HL-60 (cell line): ENCODE measurements around the gene PTGES3.

Experiments
- DNase-seq, 2 experiments: peaks; one replicate each; pipeline ENCODE4 v3.0.0-alpha.2; 2010 to 2020; ENCODE audit warnings: low read depth in 1 of 2, low spot score in 1 of 2
- H3K27ac ChIP-seq: fragments of 250-450 bp; sonication (Bioruptor Pico); replicated peaks from 2 replicates; pipeline ENCODE4 v1.5.1; 2020; ENCODE audit warnings: mild to moderate bottlenecking, moderate library complexity
- H3K27me3 ChIP-seq: fragments of 250-450 bp; sonication (Bioruptor Pico); 2 replicates; pipeline ENCODE4 v1.5.1; 2021; ENCODE audit warnings: mild to moderate bottlenecking, moderate library complexity; ENCODE audit not compliant: insufficient read depth, poor library complexity, severe bottlenecking
- H3K4me3 ChIP-seq: replicated peaks from 2 replicates; pipeline ENCODE4 v1.5.1; 2011; ENCODE audit warnings: mild to moderate bottlenecking, control low read depth, low read length; ENCODE audit not compliant: insufficient read depth
- GABPA ChIP-seq: IDR thresholded peaks from 2 replicates; pipeline ENCODE4 v1.6.1; 2012; ENCODE audit warnings: low read depth
- POLR2AphosphoS5 ChIP-seq: IDR thresholded peaks from 2 replicates; pipeline ENCODE4 v1.6.1; 2012; ENCODE audit warnings: low read depth
- SPI1 ChIP-seq: IDR thresholded peaks from 2 replicates; pipeline ENCODE4 v1.6.1; 2012; ENCODE audit warnings: low read depth, mild to moderate bottlenecking, borderline replicate concordance
- TF ChIP-seq, protein P1 (sequence below): IDR thresholded peaks from one replicate; pipeline ENCODE4 v1.5.1; 2011; ENCODE audit warnings: low read length, control low read depth, inconsistent platforms; ENCODE audit not compliant: insufficient read depth
- TF ChIP-seq, protein P2 (sequence below): IDR thresholded peaks from 2 replicates; pipeline ENCODE4 v1.6.1; 2012; ENCODE audit warnings: low read depth; ENCODE audit not compliant: insufficient replicate concordance

PTGES3 gene

DNA sequence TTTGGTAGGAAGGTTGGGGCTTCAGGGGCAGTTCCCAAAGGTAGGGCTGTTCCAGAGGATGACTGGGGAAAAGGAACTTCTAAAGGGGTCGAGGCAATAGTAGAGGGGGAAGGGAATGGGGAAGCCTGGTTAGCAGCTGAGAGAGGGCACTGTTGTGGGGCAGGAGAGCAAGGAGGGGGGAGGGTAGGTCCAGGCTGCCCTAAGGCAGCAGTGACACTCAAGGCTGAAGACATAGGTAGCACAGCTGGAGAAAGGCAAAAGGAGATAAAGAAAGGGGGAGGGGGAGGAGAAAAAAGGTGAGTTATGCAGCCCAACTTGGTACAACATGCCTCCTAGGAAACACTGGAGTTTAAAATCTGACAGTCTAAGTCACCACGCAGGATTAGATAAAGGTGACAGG is 33.1 kb upstream of the PTGES3 start:
- no peak overlapping the region for H3K4me3 ChIP-seq
- DNase-seq: peak; percentile 59 to 74
- peak overlapping the region; percentile 94 for H3K27ac ChIP-seq
- TF ChIP-seq, protein P1, sequence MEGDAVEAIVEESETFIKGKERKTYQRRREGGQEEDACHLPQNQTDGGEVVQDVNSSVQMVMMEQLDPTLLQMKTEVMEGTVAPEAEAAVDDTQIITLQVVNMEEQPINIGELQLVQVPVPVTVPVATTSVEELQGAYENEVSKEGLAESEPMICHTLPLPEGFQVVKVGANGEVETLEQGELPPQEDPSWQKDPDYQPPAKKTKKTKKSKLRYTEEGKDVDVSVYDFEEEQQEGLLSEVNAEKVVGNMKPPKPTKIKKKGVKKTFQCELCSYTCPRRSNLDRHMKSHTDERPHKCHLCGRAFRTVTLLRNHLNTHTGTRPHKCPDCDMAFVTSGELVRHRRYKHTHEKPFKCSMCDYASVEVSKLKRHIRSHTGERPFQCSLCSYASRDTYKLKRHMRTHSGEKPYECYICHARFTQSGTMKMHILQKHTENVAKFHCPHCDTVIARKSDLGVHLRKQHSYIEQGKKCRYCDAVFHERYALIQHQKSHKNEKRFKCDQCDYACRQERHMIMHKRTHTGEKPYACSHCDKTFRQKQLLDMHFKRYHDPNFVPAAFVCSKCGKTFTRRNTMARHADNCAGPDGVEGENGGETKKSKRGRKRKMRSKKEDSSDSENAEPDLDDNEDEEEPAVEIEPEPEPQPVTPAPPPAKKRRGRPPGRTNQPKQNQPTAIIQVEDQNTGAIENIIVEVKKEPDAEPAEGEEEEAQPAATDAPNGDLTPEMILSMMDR: no peak
- TF ChIP-seq SPI1: no peak
- no peak for TF ChIP-seq POLR2AphosphoS5
- TF ChIP-seq, protein P2, sequence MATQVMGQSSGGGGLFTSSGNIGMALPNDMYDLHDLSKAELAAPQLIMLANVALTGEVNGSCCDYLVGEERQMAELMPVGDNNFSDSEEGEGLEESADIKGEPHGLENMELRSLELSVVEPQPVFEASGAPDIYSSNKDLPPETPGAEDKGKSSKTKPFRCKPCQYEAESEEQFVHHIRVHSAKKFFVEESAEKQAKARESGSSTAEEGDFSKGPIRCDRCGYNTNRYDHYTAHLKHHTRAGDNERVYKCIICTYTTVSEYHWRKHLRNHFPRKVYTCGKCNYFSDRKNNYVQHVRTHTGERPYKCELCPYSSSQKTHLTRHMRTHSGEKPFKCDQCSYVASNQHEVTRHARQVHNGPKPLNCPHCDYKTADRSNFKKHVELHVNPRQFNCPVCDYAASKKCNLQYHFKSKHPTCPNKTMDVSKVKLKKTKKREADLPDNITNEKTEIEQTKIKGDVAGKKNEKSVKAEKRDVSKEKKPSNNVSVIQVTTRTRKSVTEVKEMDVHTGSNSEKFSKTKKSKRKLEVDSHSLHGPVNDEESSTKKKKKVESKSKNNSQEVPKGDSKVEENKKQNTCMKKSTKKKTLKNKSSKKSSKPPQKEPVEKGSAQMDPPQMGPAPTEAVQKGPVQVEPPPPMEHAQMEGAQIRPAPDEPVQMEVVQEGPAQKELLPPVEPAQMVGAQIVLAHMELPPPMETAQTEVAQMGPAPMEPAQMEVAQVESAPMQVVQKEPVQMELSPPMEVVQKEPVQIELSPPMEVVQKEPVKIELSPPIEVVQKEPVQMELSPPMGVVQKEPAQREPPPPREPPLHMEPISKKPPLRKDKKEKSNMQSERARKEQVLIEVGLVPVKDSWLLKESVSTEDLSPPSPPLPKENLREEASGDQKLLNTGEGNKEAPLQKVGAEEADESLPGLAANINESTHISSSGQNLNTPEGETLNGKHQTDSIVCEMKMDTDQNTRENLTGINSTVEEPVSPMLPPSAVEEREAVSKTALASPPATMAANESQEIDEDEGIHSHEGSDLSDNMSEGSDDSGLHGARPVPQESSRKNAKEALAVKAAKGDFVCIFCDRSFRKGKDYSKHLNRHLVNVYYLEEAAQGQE: no peak
- TF ChIP-seq GABPA: no peak
- no peaks in the 10 kb centered on the region for H3K27me3 ChIP-seq

DNA sequence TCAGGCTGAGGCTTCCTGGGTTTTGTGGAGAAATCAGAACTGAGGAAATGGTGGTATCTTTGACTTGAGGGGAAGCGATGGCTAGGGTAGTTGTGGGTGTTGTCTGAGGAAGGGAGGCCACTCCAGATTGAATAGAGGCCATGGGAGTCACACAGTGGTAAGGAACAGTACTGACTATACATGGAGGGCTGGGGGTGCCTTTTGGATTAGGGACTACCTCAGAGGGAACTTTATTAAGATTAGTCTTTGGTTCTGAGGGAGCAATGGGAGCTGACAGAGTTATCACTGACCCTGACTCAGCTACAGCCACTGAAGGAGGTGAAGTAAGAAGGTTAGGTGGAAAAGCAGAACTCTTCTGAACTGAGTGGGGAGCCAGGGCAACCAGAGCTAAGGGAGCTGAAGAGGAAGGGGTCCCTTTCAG is 32.7 kb upstream of the PTGES3 start:
- peak; percentile 89 for TF ChIP-seq SPI1
- TF ChIP-seq, protein P1: no peak
- Histone ChIP-seq H3K4me3 (no peak overlapping the region), H3K27ac (peak overlapping the region; percentile 94), H3K27me3 (no peaks in the 10 kb centered on the region)
- peak in 1 of 2 experiments; percentile 78 for DNase-seq

DNA sequence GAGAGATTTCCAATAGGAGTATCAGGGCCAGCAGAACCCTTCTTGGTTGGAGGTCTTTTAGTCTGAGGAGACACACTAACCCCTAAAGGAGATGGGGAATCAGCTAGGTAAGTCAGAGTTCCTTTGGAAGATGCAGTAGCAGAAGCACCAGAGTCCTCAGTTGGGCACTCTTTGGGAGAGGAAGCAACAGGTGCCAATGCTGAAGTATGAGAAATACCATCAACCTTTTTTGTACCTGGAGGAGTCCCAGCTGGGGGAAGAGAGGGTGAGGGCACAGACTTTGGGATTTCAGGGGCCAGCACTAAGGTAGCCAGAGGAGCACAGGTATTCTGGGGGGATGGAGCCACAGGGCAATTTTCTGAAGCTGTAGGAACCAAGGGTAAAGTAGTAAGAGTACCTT is 31.0 kb upstream of the PTGES3 start:
- Histone ChIP-seq H3K4me3 (no peak overlapping the region), H3K27me3 (no peaks in the 10 kb centered on the region), H3K27ac (peak overlapping the region; percentile 94)
- TF ChIP-seq, protein P1: no peak
- TF ChIP-seq, protein P2: no peak
- TF ChIP-seq POLR2AphosphoS5 (no peak), GABPA (no peak), SPI1 (no peak)
- no peak for DNase-seq

DNA sequence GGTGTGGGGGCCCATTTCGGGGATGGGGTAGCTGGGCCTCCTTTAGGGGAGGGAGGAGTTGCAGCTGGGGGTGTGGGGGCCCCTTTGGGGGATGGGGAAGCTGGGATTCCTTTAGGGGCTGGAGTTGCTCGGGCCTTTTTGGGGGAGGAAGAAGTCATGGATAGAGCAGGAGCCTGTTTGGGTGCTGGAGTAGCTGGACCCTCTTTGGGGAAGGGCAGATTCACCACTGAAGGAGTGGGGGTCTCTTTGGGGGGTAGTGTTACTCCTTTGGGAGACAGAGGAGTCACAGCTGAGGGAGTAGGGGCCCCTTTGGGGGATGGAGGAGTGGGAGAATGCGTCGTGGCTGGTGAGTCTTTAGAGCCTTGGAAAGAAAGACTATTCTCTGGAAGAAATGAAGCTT is 30.6 kb upstream of the PTGES3 start:
- peak overlapping the region; percentile 94 for H3K27ac ChIP-seq
- no peak for TF ChIP-seq POLR2AphosphoS5
- TF ChIP-seq SPI1: no peak
- TF ChIP-seq, protein P1: no peak
- no peak for DNase-seq

More for the DNA sequence above, 30.6 kb upstream of the PTGES3 start:
- no peak overlapping the region for H3K4me3 ChIP-seq
- no peaks in the 10 kb centered on the region for H3K27me3 ChIP-seq
